Uterus (tissue), 4 donors: ENCODE results near the gene CEBPE. TPM values are rescaled to one million over a fixed set of nuclear protein-coding genes. Genes with fewer than 3 reads are reported as not detected.

Experiments
- DNase-seq, 2 donors: peaks; one replicate each; pipeline ENCODE4 v3.0.0-alpha.2; 2019 to 2020
- H3K27ac ChIP-seq, 2 donors: fragments of 200-600 bp; sonication (generic); 1 replicate in 1 of 2; 2 replicates in 1 of 2; pipeline ENCODE4 v1.5.1; 2016 to 2018
- H3K27me3 ChIP-seq, 2 donors: fragments of 200-600 bp; sonication (generic); one replicate each; pipeline ENCODE4 v1.5.1; 2018 to 2019; ENCODE audit warnings: control low read depth in 1 of 2
- H3K36me3 ChIP-seq, 2 donors: fragments of 200-600 bp; sonication (generic); one replicate each; pipeline ENCODE4 v1.5.1; 2019; ENCODE audit warnings: control low read depth in 1 of 2
- H3K4me1 ChIP-seq, 2 donors: fragments of 200-600 bp; sonication (generic); one replicate each; pipeline ENCODE4 v1.5.1; 2018 to 2019; ENCODE audit warnings: control low read depth in 1 of 2
- H3K4me3 ChIP-seq, 2 donors: fragments of 200-600 bp; sonication (generic); 1 replicate in 1 of 2; 2 replicates in 1 of 2; pipeline ENCODE4 v1.5.1; 2018 to 2019; ENCODE audit warnings: mild to moderate bottlenecking in 1 of 2
- H3K9me3 ChIP-seq, 2 donors: fragments of 200-600 bp; sonication (generic); one replicate each; pipeline ENCODE4 v1.5.1; 2019; ENCODE audit warnings: control low read depth in 1 of 2
- POLR2A ChIP-seq, 2 donors: fragments of 450-650 bp; IDR thresholded peaks; one replicate each; pipeline ENCODE4 v1.6.1; 2016; ENCODE audit warnings: antibody characterized with exemption in 2 of 2, mild to moderate bottlenecking in 1 of 2, moderate library complexity in 1 of 2
- intact Hi-C: fragments of 100-400 bp; cut with DNase I; formaldehyde crosslinking; loops from one replicate; pipeline ENCODE4 v1.15.1; 2023; ENCODE audit warnings: low total_unique reads
- small RNA-seq: library from RNA; depleted of rRNA; stranded (forward); fragments of <200 nt; gene quantifications from one replicate; pipeline ENCODE3, GENCODE V24; 2016
- total RNA-seq, 4 donors: library from RNA; depleted of rRNA in 3 of 4; stranded (reverse); fragments of >200 nt in 3 of 4; gene quantifications; one replicate each; pipeline versions ENCODE4 v1.1.0 to v1.2.4, GENCODE V29; 2014 to 2023
- TF ChIP-seq, protein P1 (sequence below), 4 experiments: fragments of 200-600 bp in 2 of 4; fragments of 450-650 bp in 2 of 4; sonication (generic) in 2 of 4; IDR thresholded peaks; one replicate each; pipeline ENCODE4 v1.5.1; 2016 to 2019; ENCODE audit warnings: antibody characterized with exemption in 4 of 4, mild to moderate bottlenecking in 2 of 4, moderate library complexity in 1 of 4
- donor health status: DM: yes; HTN: yes; CAD: no.

The CEBPE gene
- total RNA-seq, 4 donors from 2014 or later: not detected

- no peak for TF ChIP-seq POLR2A (IDR thresholded peaks at IDR 0.05)
- TF ChIP-seq, protein P1, sequence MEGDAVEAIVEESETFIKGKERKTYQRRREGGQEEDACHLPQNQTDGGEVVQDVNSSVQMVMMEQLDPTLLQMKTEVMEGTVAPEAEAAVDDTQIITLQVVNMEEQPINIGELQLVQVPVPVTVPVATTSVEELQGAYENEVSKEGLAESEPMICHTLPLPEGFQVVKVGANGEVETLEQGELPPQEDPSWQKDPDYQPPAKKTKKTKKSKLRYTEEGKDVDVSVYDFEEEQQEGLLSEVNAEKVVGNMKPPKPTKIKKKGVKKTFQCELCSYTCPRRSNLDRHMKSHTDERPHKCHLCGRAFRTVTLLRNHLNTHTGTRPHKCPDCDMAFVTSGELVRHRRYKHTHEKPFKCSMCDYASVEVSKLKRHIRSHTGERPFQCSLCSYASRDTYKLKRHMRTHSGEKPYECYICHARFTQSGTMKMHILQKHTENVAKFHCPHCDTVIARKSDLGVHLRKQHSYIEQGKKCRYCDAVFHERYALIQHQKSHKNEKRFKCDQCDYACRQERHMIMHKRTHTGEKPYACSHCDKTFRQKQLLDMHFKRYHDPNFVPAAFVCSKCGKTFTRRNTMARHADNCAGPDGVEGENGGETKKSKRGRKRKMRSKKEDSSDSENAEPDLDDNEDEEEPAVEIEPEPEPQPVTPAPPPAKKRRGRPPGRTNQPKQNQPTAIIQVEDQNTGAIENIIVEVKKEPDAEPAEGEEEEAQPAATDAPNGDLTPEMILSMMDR (IDR thresholded peaks at IDR 0.05): no peak
- no peak for DNase-seq
- Histone ChIP-seq H3K27me3 (no peaks in the 10 kb centered on the region), H3K27ac (peak overlapping the region; percentile 87 to 89), H3K36me3 (no peaks in the 10 kb centered on the region), H3K9me3 (no peaks in the 10 kb centered on the region), H3K4me3 (peak overlapping the region; percentile 53 to 60), H3K4me1 (peaks cover 6 to 11% of the 10 kb centered on the region in 2 donors)
- intact Hi-C loops: no loop called here
Observed at GRCh38 chr14:23070262-23071129, 48.6 kb downstream of the CEBPE start.

DNA sequence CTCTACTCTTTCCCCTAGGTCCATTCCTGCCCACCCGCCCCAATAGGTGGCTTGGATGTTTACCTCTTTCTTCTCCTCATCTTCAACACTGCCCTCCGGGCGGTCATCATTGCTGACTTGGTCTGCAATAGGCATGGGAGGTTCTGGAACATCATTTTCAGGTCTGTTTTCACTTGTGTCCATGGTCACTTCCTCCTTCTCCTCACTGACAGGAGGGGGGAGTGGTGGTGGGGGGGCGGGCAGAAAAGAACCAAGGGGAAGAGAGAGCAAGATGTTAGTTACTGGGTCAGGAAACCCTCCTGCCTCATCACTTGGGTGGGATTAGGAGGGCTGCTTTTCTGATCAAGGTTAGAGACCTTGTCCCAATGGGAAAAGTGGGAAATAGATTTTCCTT is 49.6 kb downstream of the CEBPE start:
- no peak for DNase-seq
- Histone ChIP-seq H3K9me3 (no peaks in the 10 kb centered on the region), H3K4me1 (peaks cover 6 to 11% of the 10 kb centered on the region in 2 donors), H3K4me3 (no peak overlapping the region), H3K27ac (peak overlapping the region; percentile 8 to 89), H3K27me3 (no peaks in the 10 kb centered on the region), H3K36me3 (no peaks in the 10 kb centered on the region)
- intact Hi-C loops: no loop called here
- TF ChIP-seq, protein P1 (IDR thresholded peaks at IDR 0.05): no peak
- TF ChIP-seq POLR2A (IDR thresholded peaks at IDR 0.05): no peak

GRCh38 chr14:23068789-23069412 is 50.2 kb downstream of the CEBPE start:
- DNase-seq: peak; percentile 83 to 86
- peaks cover 6 to 11% of the 10 kb centered on the region in 2 donors for H3K4me1 ChIP-seq
- peak overlapping the region; percentile 8 to 89 for H3K27ac ChIP-seq
- TF ChIP-seq POLR2A (IDR thresholded peaks at IDR 0.05): no peak
- TF ChIP-seq, protein P1 (IDR thresholded peaks at IDR 0.05): peak; percentile 97 to 99 (median 98)
- no peak overlapping the region for H3K4me3 ChIP-seq
- intact Hi-C loops: no loop called here
- H3K9me3 ChIP-seq: no peaks in the 10 kb centered on the region
- H3K36me3 ChIP-seq: no peaks in the 10 kb centered on the region
- H3K27me3 ChIP-seq: no peaks in the 10 kb centered on the region

GRCh38 chr14:23067847-23068788 is 50.9 kb downstream of the CEBPE start:
- Histone ChIP-seq H3K27ac (peak overlapping the region in 1 of 2 donors; percentile 49), H3K36me3 (no peaks in the 10 kb centered on the region), H3K27me3 (no peaks in the 10 kb centered on the region), H3K4me3 (no peak overlapping the region), H3K9me3 (no peaks in the 10 kb centered on the region), H3K4me1 (peaks cover 6 to 11% of the 10 kb centered on the region in 2 donors)
- TF ChIP-seq, protein P1 (IDR thresholded peaks at IDR 0.05): no peak
- TF ChIP-seq POLR2A (IDR thresholded peaks at IDR 0.05): no peak
- no peak for DNase-seq
- intact Hi-C loops: no loop called here

Small RNA genes lying within 50 kb of the gene (small RNA-seq; reads per million reads assigned to genes)
- gene RNU6-1138P: not detected

Other genes with a start within 250 kb of the CEBPE start
- 100 to 1,000 TPM in 1 of 4 donors, 10 to 100 TPM in 3; 27.4 to 140 (median 37.5) TPM for gene LRP10, start 247.5 kb downstream of the CEBPE start, total RNA-seq
- gene REM2, start 236.0 kb downstream of the CEBPE start, total RNA-seq: 1 to 10 TPM in 1 of 4 donors, under 1 TPM in 1, not detected in 2; 0.83 to 1.6 TPM
- gene RBM23, start 200.1 kb downstream of the CEBPE start, total RNA-seq: 1,000 to 10,000 TPM in 2 of 4 donors, 100 to 1,000 TPM in 1, 10 to 100 TPM in 1; 49.7 to 2,239 (median 990) TPM
- gene PRMT5, start 189.9 kb downstream of the CEBPE start, total RNA-seq: 100 to 1,000 TPM in 1 of 4 donors, 10 to 100 TPM in 3; 57.9 to 126 (median 75.6) TPM
- 10 to 100 TPM; 30.0 to 65.3 (median 34.7) TPM for gene HAUS4, start 162.2 kb downstream of the CEBPE start, total RNA-seq
- gene AJUBA, start 136.7 kb downstream of the CEBPE start, total RNA-seq: 10 to 100 TPM in 3 of 4 donors, 1 to 10 TPM in 1; 6.8 to 51.7 (median 27.1) TPM
- gene C14orf93, start 109.1 kb downstream of the CEBPE start, total RNA-seq: 10 to 100 TPM in 2 of 4 donors, 1 to 10 TPM in 2; 7.2 to 18.6 (median 10.4) TPM
- 100 to 1,000 TPM in 2 of 4 donors, 10 to 100 TPM in 2; 18.4 to 121 (median 92.0) TPM for gene PSMB5, start 84.4 kb downstream of the CEBPE start, total RNA-seq
- gene PSMB11, start 77.0 kb downstream of the CEBPE start, total RNA-seq: not detected
- 10 to 100 TPM in 3 of 4 donors, 1 to 10 TPM in 1; 6.5 to 18.0 (median 13.8) TPM for gene CDH24, start 61.7 kb downstream of the CEBPE start, total RNA-seq
- 100 to 1,000 TPM in 2 of 4 donors, 10 to 100 TPM in 2; 52.3 to 194 (median 77.1) TPM for gene ACIN1, start 24.1 kb downstream of the CEBPE start, total RNA-seq
- 10 to 100 TPM; 12.3 to 41.6 (median 26.7) TPM for gene C14orf119, start 23.8 kb downstream of the CEBPE start, total RNA-seq
- gene CIROP, start 14.3 kb downstream of the CEBPE start, total RNA-seq: not detected
- 100 to 1,000 TPM in 1 of 4 donors, 10 to 100 TPM in 3; 15.9 to 152 (median 49.3) TPM for gene SLC7A8, start 64.4 kb upstream of the CEBPE start, total RNA-seq
- gene RNF212B, start 118.7 kb upstream of the CEBPE start, total RNA-seq: not detected
- 10 to 100 TPM in 2 of 4 donors, 1 to 10 TPM in 2; 5.1 to 26.2 (median 11.4) TPM for gene HOMEZ, start 166.9 kb upstream of the CEBPE start, total RNA-seq
- 10 to 100 TPM in 1 of 4 donors, 1 to 10 TPM in 2, under 1 TPM in 1; 0.88 to 23.5 (median 6.5) TPM for gene PPP1R3E, start 183.6 kb upstream of the CEBPE start, total RNA-seq
- gene BCL2L2, start 187.6 kb upstream of the CEBPE start, total RNA-seq: 10 to 100 TPM; 16.7 to 57.6 (median 21.4) TPM
- gene PABPN1, start 202.2 kb upstream of the CEBPE start, total RNA-seq: 100 to 1,000 TPM in 1 of 4 donors, 10 to 100 TPM in 2, 1 to 10 TPM in 1; 8.5 to 174 (median 49.4) TPM
- 10 to 100 TPM; 30.6 to 49.4 (median 41.7) TPM for gene SLC22A17, start 233.6 kb upstream of the CEBPE start, total RNA-seq
- 10 to 100 TPM in 3 of 4 donors, 1 to 10 TPM in 1; 4.1 to 42.4 (median 21.7) TPM for gene EFS, start 245.9 kb upstream of the CEBPE start, total RNA-seq